A673 (cell line): ENCODE results near the gene MFSD6. TPM values are rescaled to one million over a fixed set of nuclear protein-coding genes. Genes with fewer than 3 reads are reported as not detected.

Experiments used
- BruUV-seq: library from RNA; stranded (reverse); fragments of 400-500 nt; replicated peaks from 2 replicates; lab custom pipeline; 2021; lab: Mats Ljungman, UMichigan
- CTCF ChIA-PET: fragments of 300-600 bp; sonication (Branson Sonifier 250); formaldehyde crosslinking; loops from one replicate; lab custom pipeline; 2022; ENCODE audit warnings: antibody characterized with exemption; lab: Charles Lee
- POLR2A ChIA-PET: fragments of 300-600 bp; sonication (Branson Sonifier 250); formaldehyde crosslinking; loops from one replicate; lab custom pipeline; 2022; ENCODE audit warnings: antibody characterized with exemption; ENCODE audit not compliant: low non-redundant PET; lab: Charles Lee
- DNase-seq: peaks from one replicate; pipeline ENCODE4 v3.0.0-alpha.2; 2015; ENCODE audit warnings: low spot score
- H3K27ac ChIP-seq: fragments of 200-600 bp; sonication (generic); 2 replicates; pipeline ENCODE4 v1.5.1; 2016; ENCODE audit warnings: mixed run types, low read depth, mild to moderate bottlenecking, mixed read lengths, antibody characterized with exemption, low read length; ENCODE audit not compliant: poor library complexity, severe bottlenecking
- H3K27me3 ChIP-seq: fragments of 200-600 bp; sonication (generic); replicated peaks from 2 replicates; pipeline ENCODE4 v1.6.1; 2017; ENCODE audit warnings: mixed run types, low read depth, mild to moderate bottlenecking, mixed read lengths, antibody characterized with exemption, low read length; ENCODE audit not compliant: insufficient read depth, poor library complexity
- H3K36me3 ChIP-seq: fragments of 200-600 bp; sonication (generic); 2 replicates; pipeline ENCODE4 v1.6.1; 2016; ENCODE audit warnings: mixed run types, mild to moderate bottlenecking, mixed read lengths, antibody characterized with exemption, low read length; ENCODE audit not compliant: insufficient read depth, poor library complexity, severe bottlenecking
- H3K4me1 ChIP-seq: fragments of 200-600 bp; sonication (generic); 2 replicates; pipeline ENCODE4 v1.6.1; 2017; ENCODE audit warnings: mixed run types, mild to moderate bottlenecking, mixed read lengths, antibody characterized with exemption, low read length; ENCODE audit not compliant: insufficient read depth, poor library complexity, severe bottlenecking
- H3K4me3 ChIP-seq: fragments of 200-600 bp; sonication (generic); 2 replicates; pipeline ENCODE4 v1.5.1; 2016; ENCODE audit warnings: low read depth, mixed run types, mild to moderate bottlenecking, mixed read lengths, low read length; ENCODE audit not compliant: poor library complexity, severe bottlenecking
- H3K9me3 ChIP-seq: fragments of 200-600 bp; sonication (generic); 2 replicates; pipeline ENCODE4 v1.6.1; 2016; ENCODE audit warnings: mixed run types, low read depth, mild to moderate bottlenecking, mixed read lengths, antibody characterized with exemption, low read length; ENCODE audit not compliant: poor library complexity, severe bottlenecking
- CTCF ChIP-seq: fragments of 300-800, 200-600 bp; sonication (generic); conservative IDR thresholded peaks from 2 replicates; pipeline ENCODE4 v1.5.1; 2017; ENCODE audit warnings: low read depth, mild to moderate bottlenecking, antibody characterized with exemption, low read length, moderate library complexity, mixed read lengths
- EZH2 ChIP-seq: fragments of 200-600 bp; sonication (generic); IDR thresholded peaks from 2 replicates; pipeline ENCODE4 v1.6.1; 2017; ENCODE audit warnings: borderline replicate concordance, low read depth, mild to moderate bottlenecking, mixed read lengths, antibody characterized with exemption, low read length; ENCODE audit not compliant: poor library complexity, severe bottlenecking
- intact Hi-C: fragments of 100-400 bp; cut with micrococcal nuclease; formaldehyde crosslinking; loops from one replicate; pipeline ENCODE4 v1.10.0; 2022; ENCODE audit not compliant: unreplicated experiment
- total RNA-seq: library from RNA; stranded (reverse); gene quantifications from 2 replicates; pipeline ENCODE4 v1.2.3, GENCODE V29; 2021

MFSD6 gene
- total RNA-seq, 1 experiment from 2014 or later: 8.4 TPM

- no TSS peak for BruUV-seq
- CTCF ChIA-PET: no interaction called here
- intact Hi-C loops: no loop called here
These were observed 34.9 kb downstream of the MFSD6 start for GRCh38 chr2:190443055-190443454.

GRCh38 chr2:190443778-190444481 lies 35.8 kb downstream of the MFSD6 start:
- no TSS peak for BruUV-seq
- DNase-seq: no peak
- CTCF ChIA-PET: no interaction called here
- H3K4me3 ChIP-seq: no peak overlapping the region
- no peaks in the 10 kb centered on the region for H3K27me3 ChIP-seq
- POLR2A ChIA-PET: no interaction called here
- no peak overlapping the region for H3K27ac ChIP-seq
- intact Hi-C loops: no loop called here
- no peak for TF ChIP-seq CTCF
- no peak for TF ChIP-seq EZH2
- H3K36me3 ChIP-seq: no peaks in the 10 kb centered on the region
- H3K9me3 ChIP-seq: no peaks in the 10 kb centered on the region
- H3K4me1 ChIP-seq: no peaks in the 10 kb centered on the region

More at GRCh38 chr2:190443055-190443454, 34.9 kb downstream of the MFSD6 start:
- no peak for DNase-seq
- Histone ChIP-seq H3K27ac (no peak overlapping the region), H3K4me1 (no peaks in the 10 kb centered on the region), H3K4me3 (no peak overlapping the region), H3K9me3 (no peaks in the 10 kb centered on the region), H3K36me3 (no peaks in the 10 kb centered on the region), H3K27me3 (no peaks in the 10 kb centered on the region)
- POLR2A ChIA-PET: no interaction called here
- TF ChIP-seq CTCF: no peak

GRCh38 chr2:190444976-190445375 lies 36.8 kb downstream of the MFSD6 start:
- no peak overlapping the region for H3K27ac ChIP-seq
- no peaks in the 10 kb centered on the region for H3K4me1 ChIP-seq
- no peak for TF ChIP-seq CTCF
- TF ChIP-seq EZH2: no peak
- no peaks in the 10 kb centered on the region for H3K9me3 ChIP-seq
- intact Hi-C loops: no loop called here
- CTCF ChIA-PET: no interaction called here
- BruUV-seq: no TSS peak
- no peaks in the 10 kb centered on the region for H3K36me3 ChIP-seq
- H3K27me3 ChIP-seq: no peaks in the 10 kb centered on the region
- DNase-seq: no peak
- H3K4me3 ChIP-seq: no peak overlapping the region
- POLR2A ChIA-PET: no interaction called here
